ENCODE results near the gene RASAL2. TPM values are rescaled to one million over a fixed set of nuclear protein-coding genes. Genes with fewer than 3 reads are reported as not detected.

Gene RASAL2
- total RNA-seq, 1 experiment from 2014 or later, result 32.4 TPM

DNA sequence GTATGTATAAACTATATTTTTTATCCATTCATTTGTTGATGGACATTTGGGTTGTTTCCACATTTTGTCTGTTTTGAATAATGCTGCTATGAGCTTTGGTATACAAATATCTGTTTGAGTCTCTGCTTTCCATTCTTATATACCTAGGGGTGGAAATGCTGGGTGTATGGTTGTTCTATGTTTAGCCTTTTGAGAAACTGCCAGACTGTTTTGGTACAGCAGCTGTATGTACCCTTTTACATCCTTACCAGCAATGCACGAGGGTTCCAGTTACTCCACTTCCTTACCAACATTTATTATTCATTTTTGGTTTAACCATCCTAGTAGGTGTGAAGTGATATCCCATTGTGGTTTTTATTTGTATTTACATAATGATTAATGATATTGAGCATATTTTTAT, 13.9 kb downstream of the RASAL2 start:
- BruUV-seq (replicated peaks), result no TSS peak

DNA sequence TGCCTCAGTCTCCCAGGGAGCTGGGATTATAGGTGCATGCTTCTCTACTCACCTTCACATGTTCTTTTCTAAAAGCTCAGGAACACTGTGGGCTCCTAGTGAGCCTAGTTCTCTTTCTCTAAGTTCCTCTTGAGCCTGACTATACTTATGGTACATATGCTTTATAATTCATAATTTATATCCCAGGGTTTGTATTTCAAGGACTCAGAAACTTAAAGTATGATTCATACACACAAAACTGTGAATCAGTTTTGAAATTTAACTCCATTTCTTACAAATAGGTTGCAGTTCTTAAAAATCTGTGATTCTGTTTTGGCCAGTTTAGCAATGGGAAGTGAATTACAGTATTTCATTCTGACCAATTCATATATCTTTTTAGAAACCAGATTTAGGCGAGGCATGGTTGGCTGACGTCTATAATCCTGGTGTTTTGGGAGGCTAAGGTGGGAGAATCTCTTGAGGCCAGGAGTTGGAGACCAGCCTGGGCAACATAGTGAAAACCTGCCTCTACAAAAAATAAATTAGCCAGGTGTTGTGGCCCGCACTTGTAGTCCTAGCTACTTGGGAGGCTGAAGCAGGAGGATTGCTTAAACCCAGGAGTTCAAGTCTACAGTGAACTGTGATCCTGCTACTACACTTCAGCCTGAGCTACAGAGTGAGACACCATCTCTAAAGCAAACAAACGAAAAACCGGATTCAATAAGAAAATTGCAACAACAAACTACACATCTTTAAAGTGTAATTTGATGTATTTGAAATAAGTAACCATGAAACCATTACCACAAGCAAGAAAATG, 15.6 kb downstream of the RASAL2 start:
- Mint-ChIP-seq H3K4me1 (ENCODE audit: low read depth, unreplicated experiment) (peaks cover 21% of the 10 kb centered on the region), H3K9me3 (ENCODE audit: low read depth, unreplicated experiment) (no peaks in the 10 kb centered on the region), H3K4me3 (ENCODE audit: low read depth, unreplicated experiment) (no peak overlapping the region), H3K36me3 (ENCODE audit: insufficient read depth, unreplicated experiment) (no peaks in the 10 kb centered on the region), H3K27me3 (ENCODE audit: unreplicated experiment) (no peaks in the 10 kb centered on the region), H3K27ac (ENCODE audit: unreplicated experiment) (no peak overlapping the region)
- intact Hi-C loops (cut with micrococcal nuclease; ENCODE audit: unreplicated experiment), result no loop called here
- TF ChIP-seq, protein P1, sequence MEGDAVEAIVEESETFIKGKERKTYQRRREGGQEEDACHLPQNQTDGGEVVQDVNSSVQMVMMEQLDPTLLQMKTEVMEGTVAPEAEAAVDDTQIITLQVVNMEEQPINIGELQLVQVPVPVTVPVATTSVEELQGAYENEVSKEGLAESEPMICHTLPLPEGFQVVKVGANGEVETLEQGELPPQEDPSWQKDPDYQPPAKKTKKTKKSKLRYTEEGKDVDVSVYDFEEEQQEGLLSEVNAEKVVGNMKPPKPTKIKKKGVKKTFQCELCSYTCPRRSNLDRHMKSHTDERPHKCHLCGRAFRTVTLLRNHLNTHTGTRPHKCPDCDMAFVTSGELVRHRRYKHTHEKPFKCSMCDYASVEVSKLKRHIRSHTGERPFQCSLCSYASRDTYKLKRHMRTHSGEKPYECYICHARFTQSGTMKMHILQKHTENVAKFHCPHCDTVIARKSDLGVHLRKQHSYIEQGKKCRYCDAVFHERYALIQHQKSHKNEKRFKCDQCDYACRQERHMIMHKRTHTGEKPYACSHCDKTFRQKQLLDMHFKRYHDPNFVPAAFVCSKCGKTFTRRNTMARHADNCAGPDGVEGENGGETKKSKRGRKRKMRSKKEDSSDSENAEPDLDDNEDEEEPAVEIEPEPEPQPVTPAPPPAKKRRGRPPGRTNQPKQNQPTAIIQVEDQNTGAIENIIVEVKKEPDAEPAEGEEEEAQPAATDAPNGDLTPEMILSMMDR (IDR thresholded peaks at IDR 0.05; ENCODE audit: unreplicated experiment), result no peak
- CTCF ChIA-PET, result interaction anchor here (0.6 to 0.9 kb wide), 3 partner anchors 11 to 158 kb away, joined by 3 to 5 read pairs (median 4); no protein-coding TSS in a partner anchor
- BruUV-seq (replicated peaks), result no TSS peak
- DNase-seq, result no peak

More for the DNA sequence above, 13.9 kb downstream of the RASAL2 start:
- H3K27ac Mint-ChIP-seq (ENCODE audit: unreplicated experiment), result no peak overlapping the region
- H3K9me3 Mint-ChIP-seq (ENCODE audit: low read depth, unreplicated experiment), result no peaks in the 10 kb centered on the region
- intact Hi-C loops (cut with micrococcal nuclease; ENCODE audit: unreplicated experiment), result no loop called here
- H3K4me1 Mint-ChIP-seq (ENCODE audit: low read depth, unreplicated experiment), result peaks cover 27% of the 10 kb centered on the region
- no peaks in the 10 kb centered on the region for H3K27me3 Mint-ChIP-seq (ENCODE audit: unreplicated experiment)
- no peak overlapping the region for H3K4me3 Mint-ChIP-seq (ENCODE audit: low read depth, unreplicated experiment)
- DNase-seq, result no peak
- H3K36me3 Mint-ChIP-seq (ENCODE audit: insufficient read depth, unreplicated experiment), result no peaks in the 10 kb centered on the region
- TF ChIP-seq, protein P1 (IDR thresholded peaks at IDR 0.05; ENCODE audit: unreplicated experiment), result no peak
- CTCF ChIA-PET, result no interaction called here

DNA sequence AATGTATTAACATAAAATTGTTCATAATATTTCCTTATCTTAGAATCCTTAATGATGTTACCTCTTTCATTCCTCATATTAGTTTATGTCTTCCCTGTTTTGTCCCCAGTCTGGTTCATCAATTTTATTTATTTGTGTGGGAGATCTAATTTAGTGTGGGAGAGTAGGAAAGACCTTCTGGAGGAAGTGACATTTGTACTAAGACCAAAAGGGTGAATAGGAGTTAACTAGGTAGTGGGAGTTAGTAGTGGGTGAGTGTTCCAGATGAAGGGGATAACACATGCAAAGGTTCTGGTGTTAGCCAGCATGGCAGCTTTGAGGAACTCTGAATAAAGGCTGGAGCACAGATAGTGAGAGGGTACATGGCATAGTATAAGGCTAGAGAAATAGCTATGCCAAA, 21.4 kb downstream of the RASAL2 start:
- Mint-ChIP-seq H3K9me3 (ENCODE audit: low read depth, unreplicated experiment) (no peaks in the 10 kb centered on the region), H3K4me1 (ENCODE audit: low read depth, unreplicated experiment) (peaks cover 23% of the 10 kb centered on the region), H3K27me3 (ENCODE audit: unreplicated experiment) (no peaks in the 10 kb centered on the region), H3K27ac (ENCODE audit: unreplicated experiment) (peak overlapping the region; percentile 4), H3K4me3 (ENCODE audit: low read depth, unreplicated experiment) (no peak overlapping the region), H3K36me3 (ENCODE audit: insufficient read depth, unreplicated experiment) (no peaks in the 10 kb centered on the region)
- TF ChIP-seq, protein P1 (IDR thresholded peaks at IDR 0.05; ENCODE audit: unreplicated experiment), result no peak
- no TSS peak for BruUV-seq (replicated peaks)
- CTCF ChIA-PET, result no interaction called here
- intact Hi-C loops (cut with micrococcal nuclease; ENCODE audit: unreplicated experiment), result no loop called here
- no peak for DNase-seq

DNA sequence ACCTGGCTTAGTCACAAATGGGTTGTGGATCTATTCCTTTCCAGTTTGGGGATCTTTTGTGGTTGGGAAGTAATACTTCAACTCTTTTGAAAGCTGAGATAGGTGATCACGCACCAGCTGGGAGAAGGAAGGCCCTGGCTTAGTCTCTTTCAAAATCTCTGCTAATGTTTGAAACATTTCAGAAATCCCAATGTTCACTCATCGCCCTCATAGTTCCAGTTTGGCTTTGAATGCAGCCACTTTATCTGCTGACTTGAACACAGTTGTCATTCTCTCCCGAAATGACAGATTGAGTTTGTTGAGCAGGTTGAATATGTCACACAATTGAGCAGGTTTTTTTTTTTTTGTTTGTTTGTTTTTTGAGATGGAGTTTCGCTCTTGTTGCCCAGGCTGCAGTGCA, 24.6 kb downstream of the RASAL2 start:
- CTCF ChIA-PET, result no interaction called here
- H3K27ac Mint-ChIP-seq (ENCODE audit: unreplicated experiment), result no peak overlapping the region
- no peaks in the 10 kb centered on the region for H3K36me3 Mint-ChIP-seq (ENCODE audit: insufficient read depth, unreplicated experiment)
- no peaks in the 10 kb centered on the region for H3K9me3 Mint-ChIP-seq (ENCODE audit: low read depth, unreplicated experiment)
- no peak for DNase-seq
- H3K4me1 Mint-ChIP-seq (ENCODE audit: low read depth, unreplicated experiment), result peaks cover 42% of the 10 kb centered on the region
- no peaks in the 10 kb centered on the region for H3K27me3 Mint-ChIP-seq (ENCODE audit: unreplicated experiment)
- BruUV-seq (replicated peaks), result no TSS peak
- TF ChIP-seq, protein P1 (IDR thresholded peaks at IDR 0.05; ENCODE audit: unreplicated experiment), result no peak
- intact Hi-C loops (cut with micrococcal nuclease; ENCODE audit: unreplicated experiment), result no loop called here
- H3K4me3 Mint-ChIP-seq (ENCODE audit: low read depth, unreplicated experiment), result no peak overlapping the region
